GM21447 (cell line): ENCODE results near the gene RNF144A.
A peak's percentile ranks its signal among the peaks of the same experiment; 100 is the strongest.
"Not testable (repeated sequence)": the region's sequence is repeated elsewhere in the genome, so short reads cannot be mapped to it uniquely, and the experiment has no call there.

Experiments used
- ATAC-seq: cut with Tn5 transposase; IDR thresholded peaks from one replicate; pipeline ENCODE4 v1.9.1; 2021; ENCODE audit not compliant: unreplicated experiment

Gene RNF144A

DNA sequence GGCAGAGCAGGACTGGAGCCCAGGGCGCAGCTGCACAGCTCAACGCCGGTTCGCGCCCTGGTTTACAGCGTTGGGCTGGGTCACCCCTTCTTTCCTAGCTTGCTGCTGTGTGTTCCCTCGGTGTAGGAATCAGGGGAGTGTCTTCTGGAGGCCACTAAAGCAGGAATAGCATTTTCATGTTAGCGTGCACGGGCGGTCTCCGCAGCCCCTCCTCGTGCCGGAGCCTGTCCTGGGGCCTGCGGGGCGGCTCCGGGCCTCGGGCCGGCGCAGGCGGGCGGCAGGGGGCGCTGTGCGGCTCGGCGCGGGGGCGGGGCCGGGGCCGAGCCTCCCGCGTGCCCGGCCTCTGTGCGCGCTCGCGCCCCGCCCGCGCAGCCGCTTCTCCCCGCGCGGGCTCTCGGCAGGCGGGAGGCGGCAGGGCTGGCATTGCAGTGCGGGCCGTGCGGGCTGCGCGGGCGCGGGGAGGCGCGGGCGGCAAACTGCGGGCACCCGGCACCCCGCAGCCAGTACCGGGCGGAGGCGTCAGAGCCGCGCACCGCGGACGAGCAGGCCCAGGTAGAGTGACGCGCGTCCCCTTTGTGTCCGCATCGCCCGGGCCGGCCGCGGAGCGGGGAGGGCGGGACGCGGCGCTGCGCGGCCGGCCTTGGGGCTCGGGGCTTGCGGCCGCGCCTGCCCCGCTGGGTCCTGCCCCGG is at the start of gene RNF144A:
Gene RNF144A, plus strand, starts transcription at position 342 of the 690 bp plus-strand sequence. CDS start 79,515 bp downstream, outside the sequence.
- ATAC-seq: peak; percentile 73

DNA sequence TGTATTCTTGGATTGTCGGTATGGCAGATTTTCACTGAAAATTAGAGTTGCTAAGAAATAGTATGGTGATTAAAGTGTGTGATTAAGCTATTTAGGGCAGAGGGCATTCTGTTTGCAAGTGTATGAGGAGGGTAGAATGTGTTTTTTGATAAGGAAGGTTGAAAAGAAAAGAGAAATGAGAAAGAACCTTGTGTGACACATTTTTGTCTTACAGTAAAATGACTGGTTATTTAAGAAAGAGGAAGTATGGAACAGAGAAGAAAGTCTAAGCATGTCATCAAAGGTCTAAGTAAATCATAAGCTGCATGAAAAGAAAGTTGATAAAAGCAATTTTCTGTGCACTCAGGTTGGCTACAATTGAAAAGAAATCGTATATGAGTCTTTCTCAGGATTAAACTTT is 44.8 kb upstream of the RNF144A start:
- ATAC-seq: no peak

DNA sequence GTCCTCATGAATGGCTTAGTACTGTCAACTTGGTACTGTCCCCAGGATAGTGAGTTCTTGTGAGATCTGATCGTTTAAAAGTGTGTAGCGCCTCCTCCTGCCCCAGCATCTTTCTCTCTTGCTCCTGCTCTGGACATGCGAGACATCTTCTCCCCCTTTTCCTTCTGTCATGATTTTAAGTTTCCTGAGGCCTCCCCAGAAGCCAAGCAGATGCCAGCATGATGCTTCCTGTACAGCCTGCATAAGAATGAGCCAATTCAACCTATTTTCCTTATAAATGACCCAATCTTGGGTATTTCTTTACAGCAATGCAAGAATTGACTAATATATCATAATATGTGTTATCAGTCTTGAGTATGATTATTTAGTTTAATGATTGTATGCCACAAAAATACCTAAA is 43.2 kb upstream of the RNF144A start:
- no peak for ATAC-seq

DNA sequence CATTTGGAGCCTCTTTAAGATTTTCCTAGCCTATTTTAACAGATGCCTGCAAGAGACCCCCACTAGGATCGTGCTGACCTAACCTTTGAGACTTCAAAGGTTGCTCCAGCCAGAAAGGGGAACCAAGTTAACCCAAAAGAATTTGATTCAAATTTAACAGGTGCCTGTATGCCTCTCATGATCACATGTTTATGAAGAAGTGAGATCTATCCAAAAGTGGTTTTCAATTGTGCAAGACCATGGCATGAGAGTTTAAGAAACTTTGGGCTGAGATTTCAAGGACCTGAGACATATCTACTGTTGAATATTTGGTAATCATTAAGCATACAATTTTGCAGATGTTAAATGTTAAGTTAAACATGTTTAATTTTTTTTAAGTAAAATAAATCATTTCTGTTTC is 40.9 kb upstream of the RNF144A start:
- ATAC-seq: no peak

DNA sequence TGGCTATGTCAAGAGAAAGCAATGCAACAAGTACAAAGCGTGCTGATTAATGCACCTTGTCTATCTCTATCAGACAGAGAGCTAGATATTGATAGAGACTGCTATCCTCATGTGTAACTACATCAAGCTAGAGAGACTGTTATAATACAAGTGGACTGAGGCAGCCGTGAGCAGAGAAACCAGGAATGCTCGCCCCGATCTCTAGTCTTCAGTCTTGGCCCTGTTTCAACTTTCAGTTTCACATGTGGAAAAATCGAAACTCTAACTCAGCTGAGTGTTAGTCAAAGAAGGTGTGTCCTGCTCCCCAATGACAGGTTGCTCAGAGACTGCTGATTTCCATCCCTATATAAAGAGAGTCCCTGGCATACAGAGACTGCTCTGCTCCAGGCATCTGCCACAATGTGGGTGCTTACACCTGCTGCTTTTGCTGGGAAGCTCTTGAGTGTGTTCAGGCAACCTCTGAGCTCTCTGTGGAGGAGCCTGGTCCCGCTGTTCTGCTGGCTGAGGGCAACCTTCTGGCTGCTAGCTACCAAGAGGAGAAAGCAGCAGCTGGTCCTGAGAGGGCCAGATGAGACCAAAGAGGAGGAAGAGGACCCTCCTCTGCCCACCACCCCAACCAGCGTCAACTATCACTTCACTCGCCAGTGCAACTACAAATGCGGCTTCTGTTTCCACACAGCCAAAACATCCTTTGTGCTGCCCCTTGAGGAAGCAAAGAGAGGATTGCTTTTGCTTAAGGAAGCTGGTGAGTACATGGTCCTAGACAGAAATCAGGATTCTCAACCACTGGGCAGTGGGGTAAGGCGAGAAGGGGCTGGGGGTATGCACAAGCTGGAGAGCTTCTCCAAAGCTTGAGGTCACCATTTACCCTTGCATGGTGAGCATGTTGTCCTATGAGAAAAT is 39.6 kb upstream of the RNF144A start, which contains the start of gene RSAD2:
Gene RSAD2, plus strand, starts transcription at position 376 of the 903 bp plus-strand sequence. Its CDS starts 24 bp downstream, at position 400.
- ATAC-seq: peak; percentile 81

DNA sequence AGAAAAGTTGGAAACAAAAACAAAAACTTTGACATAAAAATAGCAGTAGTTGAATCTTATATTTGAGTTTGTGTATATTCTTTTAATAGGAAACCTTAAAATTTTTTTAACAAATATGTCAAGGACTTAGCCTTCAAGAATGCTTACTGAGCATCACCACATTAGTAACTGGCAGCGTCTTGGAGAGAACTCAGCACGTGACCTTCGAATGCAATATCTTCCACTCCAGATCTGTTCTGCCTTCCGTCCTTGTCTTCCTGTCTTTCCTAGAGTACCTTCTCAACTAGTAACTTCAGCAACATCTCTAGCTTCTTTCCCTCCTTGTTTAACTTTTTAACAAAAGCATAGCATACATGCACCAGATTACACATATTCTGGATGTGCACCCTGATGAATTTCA is 38.7 kb upstream of the RNF144A start:
- no peak for ATAC-seq

- ATAC-seq: no peak
These were observed 38.2 kb upstream of the RNF144A start for GRCh38 chr2:6879011-6879410.

DNA sequence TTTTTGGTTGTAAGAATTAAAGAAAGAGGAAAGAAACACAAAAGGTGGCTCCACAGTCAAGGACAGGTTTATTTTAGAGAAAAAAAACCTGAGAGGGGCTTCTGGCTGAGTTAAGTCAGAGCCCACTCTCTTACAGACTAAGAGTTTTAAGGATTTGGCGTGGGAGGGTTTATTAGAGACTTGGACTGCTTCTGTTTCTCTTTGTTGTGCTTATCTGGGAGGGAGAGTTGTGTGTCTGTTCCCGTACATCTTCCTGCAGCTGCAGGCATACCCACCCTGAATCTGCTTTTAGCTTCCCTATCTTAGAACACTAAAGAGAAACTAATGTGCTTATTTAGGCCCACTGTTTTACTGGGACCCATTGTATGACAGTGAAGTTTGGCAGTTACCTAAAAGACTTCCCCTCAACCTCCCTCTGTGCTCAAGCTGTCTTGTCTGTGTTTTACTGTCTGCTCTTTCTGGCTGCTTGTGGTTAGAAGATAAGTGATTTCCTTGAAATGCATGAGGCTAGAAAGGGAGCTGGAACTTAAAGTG is 36.9 kb upstream of the RNF144A start:
- ATAC-seq: no peak

- ATAC-seq: no peak
These were observed 36.2 kb upstream of the RNF144A start for GRCh38 chr2:6881046-6881445.

GRCh38 chr2:6881516-6881915 is 35.7 kb upstream of the RNF144A start:
- ATAC-seq: no peak

GRCh38 chr2:6883448-6884122 is 33.6 kb upstream of the RNF144A start:
- no peak for ATAC-seq

- ATAC-seq: no peak
These were observed 31.7 kb upstream of the RNF144A start for GRCh38 chr2:6885551-6885950.

- no peak for ATAC-seq
These were observed 31.2 kb upstream of the RNF144A start for GRCh38 chr2:6885968-6886367.

- ATAC-seq: no peak
These were observed 29.4 kb upstream of the RNF144A start for GRCh38 chr2:6887751-6888192.

DNA sequence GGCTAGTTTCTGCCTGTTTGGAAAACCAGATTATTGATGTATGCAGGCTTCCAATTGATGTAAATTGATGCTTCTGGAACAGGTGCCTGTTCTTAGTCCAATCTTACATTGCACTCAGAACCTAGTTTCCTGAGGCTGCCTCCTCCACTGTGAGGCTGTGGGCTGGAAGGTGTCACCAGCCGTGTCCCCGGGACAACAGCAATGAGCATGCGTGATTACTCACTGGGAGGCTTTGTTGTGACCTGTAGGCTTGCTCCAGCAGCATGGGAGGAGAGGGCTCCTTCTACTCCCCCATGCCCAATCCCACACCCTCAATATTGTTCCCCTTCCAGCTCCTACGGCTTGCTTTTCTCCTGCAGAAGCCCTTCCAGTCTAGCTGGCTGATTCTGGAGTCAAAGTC is 28.5 kb upstream of the RNF144A start:
- no peak for ATAC-seq

- ATAC-seq: no peak
These were observed 23.2 kb upstream of the RNF144A start for GRCh38 chr2:6893876-6894482.

- peak; percentile 65 for ATAC-seq
These were observed 20.1 kb upstream of the RNF144A start for GRCh38 chr2:6896930-6897759.

DNA sequence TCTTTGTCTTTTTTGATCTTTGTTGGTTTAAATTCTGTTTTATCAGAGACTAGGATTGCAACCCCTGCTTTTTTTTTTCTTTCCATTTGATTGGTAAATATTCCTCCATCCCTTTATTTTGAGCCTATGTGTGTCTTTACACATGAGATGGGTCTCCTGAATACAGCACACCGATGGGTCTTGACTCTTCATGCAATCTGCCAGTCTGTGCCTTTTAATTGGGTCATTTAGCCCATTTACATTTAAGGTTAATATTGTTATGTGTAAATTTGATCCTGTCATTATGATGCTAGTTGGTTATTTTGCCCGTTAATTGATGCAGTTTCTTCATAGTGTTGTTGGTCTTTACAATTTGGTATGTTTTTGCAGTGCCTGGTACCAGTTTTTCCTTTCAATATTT is 14.6 kb upstream of the RNF144A start:
- ATAC-seq: not testable (repeated sequence)

GRCh38 chr2:6905668-6906067 is 11.5 kb upstream of the RNF144A start:
- no peak for ATAC-seq
